ENCODE measurements around the gene PHC3.
"Not testable (repeated sequence)": the region's sequence is repeated elsewhere in the genome, so short reads cannot be mapped to it uniquely, and the experiment has no call there.

PHC3 gene

GRCh38 chr3:170221924-170222646, 40.6 kb upstream of the PHC3 start, which contains the start of gene PRKCI:
PRKCI (plus strand) TSS chr3:170222424; CDS start chr3:170222670, 246 bp downstream.
- ChIA-PET CTCF (interaction anchor here (0.7 to 1.3 kb wide), 2 partner anchors 11 to 647 kb away, joined by 3 to 4 read pairs; no protein-coding TSS in a partner anchor), POLR2A (ENCODE audit: low non-redundant PET) (no interaction called here)
- DNase-seq (ENCODE audit: low spot score) = peak; percentile 98
- H3K27ac ChIP-seq = peak within 1 kb of the TSS; percentile 88
- no peak for TF ChIP-seq CTCF (conservative IDR thresholded peaks at IDR 0.05; ENCODE audit: low read depth)

- DNase-seq (ENCODE audit: low spot score) = no peak
- TF ChIP-seq CTCF (conservative IDR thresholded peaks at IDR 0.05; ENCODE audit: low read depth) = no peak
- no peak overlapping the region for H3K27ac ChIP-seq
- POLR2A ChIA-PET (ENCODE audit: low non-redundant PET) = no interaction called here
- CTCF ChIA-PET = interaction anchor here (0.6 kb wide), 1 partner anchor 31 kb away, joined by 3 read pairs; no protein-coding TSS in a partner anchor
Measured at GRCh38 chr3:170220871-170221270, 39.3 kb upstream of the PHC3 start.

- ChIA-PET POLR2A (ENCODE audit: low non-redundant PET) (no interaction called here), CTCF (interaction anchor here (0.6 to 0.7 kb wide), 3 partner anchors 194 to 330 kb away, joined by 3 to 4 read pairs (median 3); no protein-coding TSS in a partner anchor)
- H3K27ac ChIP-seq = no peak overlapping the region
- DNase-seq (ENCODE audit: low spot score) = no peak
- TF ChIP-seq CTCF (conservative IDR thresholded peaks at IDR 0.05; ENCODE audit: low read depth) = no peak
Measured at GRCh38 chr3:170219850-170220249, 38.3 kb upstream of the PHC3 start.

- no peak overlapping the region for H3K27ac ChIP-seq
- no peak for TF ChIP-seq CTCF (conservative IDR thresholded peaks at IDR 0.05; ENCODE audit: low read depth)
- POLR2A ChIA-PET (ENCODE audit: low non-redundant PET) = no interaction called here
- CTCF ChIA-PET = no interaction called here
- no peak for DNase-seq (ENCODE audit: low spot score)
Measured at GRCh38 chr3:170211668-170212067, 30.1 kb upstream of the PHC3 start.

GRCh38 chr3:170207717-170208116, 26.2 kb upstream of the PHC3 start:
- H3K27ac ChIP-seq = no peak overlapping the region
- no peak for TF ChIP-seq CTCF (conservative IDR thresholded peaks at IDR 0.05; ENCODE audit: low read depth)
- ChIA-PET CTCF (no interaction called here), POLR2A (ENCODE audit: low non-redundant PET) (no interaction called here)
- DNase-seq (ENCODE audit: low spot score) = no peak

GRCh38 chr3:170206164-170206762, 24.7 kb upstream of the PHC3 start:
- POLR2A ChIA-PET (ENCODE audit: low non-redundant PET); CTCF ChIA-PET; DNase-seq (ENCODE audit: low spot score); H3K27ac ChIP-seq: not testable (repeated sequence)

GRCh38 chr3:170205302-170205701, 23.8 kb upstream of the PHC3 start:
- ChIA-PET POLR2A (ENCODE audit: low non-redundant PET) (no interaction called here), CTCF (no interaction called here)
- DNase-seq (ENCODE audit: low spot score) = no peak
- no peak for TF ChIP-seq CTCF (conservative IDR thresholded peaks at IDR 0.05; ENCODE audit: low read depth)
- H3K27ac ChIP-seq = no peak overlapping the region

All from RWPE1 (cell line).